OCI-LY1 (cell line): ENCODE data around the gene VEGFA.

ENCODE experiments used
- H2AFZ ChIP-seq: fragments of 200-600 bp; sonication (generic), shearing (Covaris generic); 2 replicates; pipeline ENCODE4 v1.6.0; 2014; ENCODE audit warnings: antibody characterized with exemption, mild to moderate bottlenecking, low read length
- H3F3A ChIP-seq: fragments of 200-600 bp; sonication (generic), shearing (Covaris generic); 2 replicates; pipeline ENCODE4 v1.6.0; 2014; ENCODE audit warnings: mild to moderate bottlenecking, antibody characterized with exemption, low read length, moderate library complexity; ENCODE audit not compliant: insufficient read depth
- H3K27ac ChIP-seq: fragments of 200-600 bp; sonication (generic); 2 replicates; pipeline ENCODE4 v1.5.1; 2014; ENCODE audit warnings: low read length, mixed run types, mild to moderate bottlenecking, low read depth; ENCODE audit not compliant: poor library complexity, severe bottlenecking
- H3K27me3 ChIP-seq: fragments of 200-600 bp; sonication (generic); 2 replicates; pipeline ENCODE4 v1.6.0; 2014; ENCODE audit warnings: antibody characterized with exemption, mild to moderate bottlenecking, low read length, moderate library complexity; ENCODE audit not compliant: insufficient read depth
- H3K36me3 ChIP-seq: fragments of 200-600 bp; sonication (generic); 2 replicates; pipeline ENCODE4 v1.6.1; 2014; ENCODE audit warnings: mild to moderate bottlenecking, antibody characterized with exemption, low read length, moderate library complexity, mixed read lengths; ENCODE audit not compliant: insufficient read depth
- H3K4me1 ChIP-seq: fragments of 200-600 bp; sonication (generic); 2 replicates; pipeline ENCODE4 v1.5.1; 2014; ENCODE audit warnings: mild to moderate bottlenecking, low read length, moderate library complexity; ENCODE audit not compliant: insufficient read depth, severe bottlenecking
- H3K4me2 ChIP-seq: fragments of 200-600 bp; sonication (generic), shearing (Covaris generic); 2 replicates; pipeline ENCODE4 v1.6.1; 2014; ENCODE audit warnings: low read length
- H3K4me3 ChIP-seq: fragments of 200-600 bp; sonication (generic); 2 replicates; pipeline ENCODE4 v1.5.1; 2014; ENCODE audit warnings: low read length, low read depth, mild to moderate bottlenecking, mixed read lengths; ENCODE audit not compliant: poor library complexity, severe bottlenecking
- H3K79me2 ChIP-seq: fragments of 200-600 bp; shearing (Covaris generic); 2 replicates; pipeline ENCODE4 v1.6.1; 2016; ENCODE audit warnings: mixed run types, low read length, mixed read lengths; ENCODE audit not compliant: insufficient read depth
- H3K9ac ChIP-seq: fragments of 200-600 bp; sonication (generic), shearing (Covaris generic); 2 replicates; pipeline ENCODE4 v1.6.1; 2014; ENCODE audit warnings: mild to moderate bottlenecking, low read length, mixed read lengths
- H3K9me2 ChIP-seq: fragments of 200-600 bp; sonication (generic), shearing (Covaris generic); 2 replicates; pipeline ENCODE4 v1.6.1; 2014; ENCODE audit warnings: low read depth, mild to moderate bottlenecking, low read length, mixed read lengths
- H3K9me3 ChIP-seq: fragments of 200-600 bp; shearing (Covaris generic); 2 replicates; pipeline ENCODE4 v1.6.1; 2014; ENCODE audit warnings: low read length, mixed read lengths
- H4K20me1 ChIP-seq: fragments of 200-600 bp; sonication (generic), shearing (Covaris generic); 2 replicates; pipeline ENCODE4 v1.6.0; 2016; ENCODE audit warnings: mild to moderate bottlenecking, low read length; ENCODE audit not compliant: insufficient read depth
- EZH2 ChIP-seq: fragments of 200-600 bp; sonication (generic), shearing (Covaris generic); IDR thresholded peaks from 2 replicates; pipeline ENCODE4 v1.8.0; 2017; ENCODE audit warnings: borderline replicate concordance, mixed run types, mild to moderate bottlenecking, antibody characterized with exemption, low read length, moderate library complexity, mixed read lengths
- TF ChIP-seq, protein P1 (sequence below): fragments of 200-600 bp; sonication (generic), shearing (Covaris generic); IDR thresholded peaks from 2 replicates; pipeline ENCODE4 v1.5.1; 2017; ENCODE audit warnings: mild to moderate bottlenecking, antibody characterized with exemption, low read length, moderate library complexity, mixed read lengths

The VEGFA gene

DNA sequence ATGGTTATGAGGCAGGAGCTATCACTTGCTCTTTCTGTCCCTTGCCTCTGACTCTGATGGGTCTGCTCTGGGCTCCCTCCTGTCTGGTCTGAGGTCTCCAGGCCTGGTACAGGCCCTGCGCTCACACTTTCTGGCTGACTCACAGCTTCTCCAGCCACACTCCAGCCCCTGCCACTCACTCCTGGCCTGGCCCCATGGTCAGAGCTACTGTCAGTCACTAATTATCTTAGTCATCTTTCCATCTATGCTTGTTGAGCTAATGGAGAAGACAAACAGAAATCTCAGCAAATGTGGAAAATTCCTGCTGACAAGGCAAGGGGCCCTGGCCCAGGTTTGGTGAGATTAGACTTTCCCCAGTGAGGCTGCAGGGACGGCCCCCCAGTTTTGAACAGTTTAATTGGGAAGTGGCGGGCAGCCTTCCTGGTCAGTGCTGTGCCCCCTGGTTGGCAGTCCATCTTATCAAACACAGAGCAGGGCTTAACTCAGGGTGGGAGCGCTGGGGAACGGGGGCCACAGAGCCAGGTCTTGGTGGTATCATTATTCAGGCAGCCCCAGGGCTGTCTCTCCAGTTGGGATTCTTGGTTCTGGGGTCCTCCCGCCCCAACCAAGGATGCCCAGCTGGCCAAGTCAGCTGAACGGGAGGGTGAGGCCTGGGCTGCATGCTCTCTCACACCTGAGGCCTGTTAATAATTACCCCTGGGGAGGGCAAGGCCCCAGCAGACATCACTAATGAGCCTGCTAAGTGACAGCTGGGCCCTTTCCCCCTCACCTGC is 63.4 kb downstream of the VEGFA start:
- H3K36me3 ChIP-seq: no peaks in the 10 kb centered on the region
- no peaks in the 10 kb centered on the region; the same call in 1 of the 2 replicates for H3K27me3 ChIP-seq
- no peak overlapping the region for H3K9ac ChIP-seq
- H3K9me2 ChIP-seq: no peaks in the 10 kb centered on the region
- TF ChIP-seq, protein P1, sequence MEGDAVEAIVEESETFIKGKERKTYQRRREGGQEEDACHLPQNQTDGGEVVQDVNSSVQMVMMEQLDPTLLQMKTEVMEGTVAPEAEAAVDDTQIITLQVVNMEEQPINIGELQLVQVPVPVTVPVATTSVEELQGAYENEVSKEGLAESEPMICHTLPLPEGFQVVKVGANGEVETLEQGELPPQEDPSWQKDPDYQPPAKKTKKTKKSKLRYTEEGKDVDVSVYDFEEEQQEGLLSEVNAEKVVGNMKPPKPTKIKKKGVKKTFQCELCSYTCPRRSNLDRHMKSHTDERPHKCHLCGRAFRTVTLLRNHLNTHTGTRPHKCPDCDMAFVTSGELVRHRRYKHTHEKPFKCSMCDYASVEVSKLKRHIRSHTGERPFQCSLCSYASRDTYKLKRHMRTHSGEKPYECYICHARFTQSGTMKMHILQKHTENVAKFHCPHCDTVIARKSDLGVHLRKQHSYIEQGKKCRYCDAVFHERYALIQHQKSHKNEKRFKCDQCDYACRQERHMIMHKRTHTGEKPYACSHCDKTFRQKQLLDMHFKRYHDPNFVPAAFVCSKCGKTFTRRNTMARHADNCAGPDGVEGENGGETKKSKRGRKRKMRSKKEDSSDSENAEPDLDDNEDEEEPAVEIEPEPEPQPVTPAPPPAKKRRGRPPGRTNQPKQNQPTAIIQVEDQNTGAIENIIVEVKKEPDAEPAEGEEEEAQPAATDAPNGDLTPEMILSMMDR: no peak
- no peak for TF ChIP-seq EZH2
- no peaks in the 10 kb centered on the region for H4K20me1 ChIP-seq
- H3F3A ChIP-seq: no peaks in the 10 kb centered on the region
- no peak overlapping the region for H2AFZ ChIP-seq
- no peaks in the 10 kb centered on the region for H3K79me2 ChIP-seq
- H3K27ac ChIP-seq: no peak overlapping the region
- no peak overlapping the region for H3K4me3 ChIP-seq
- no peaks in the 10 kb centered on the region for H3K9me3 ChIP-seq
- no peaks in the 10 kb centered on the region for H3K4me1 ChIP-seq
- no peak overlapping the region for H3K4me2 ChIP-seq

DNA sequence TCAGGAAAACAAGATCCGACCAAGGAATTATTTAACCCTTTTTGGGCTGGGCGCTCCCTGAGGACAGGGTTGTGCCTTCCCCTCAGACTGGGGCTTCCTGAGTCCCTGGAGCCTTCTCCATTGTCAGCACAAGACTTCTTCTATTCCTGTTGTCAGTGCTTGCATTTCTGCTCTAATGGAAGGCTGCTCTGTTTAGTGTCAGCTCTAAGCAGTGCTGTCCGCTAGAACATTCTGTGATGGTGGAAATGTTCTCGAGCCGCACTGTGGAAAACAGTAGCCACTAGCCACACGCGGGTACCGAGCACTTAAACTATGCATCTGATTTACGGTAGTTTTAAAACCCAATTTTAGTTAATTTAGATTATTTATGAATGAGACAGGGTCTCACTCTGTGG is 64.0 kb downstream of the VEGFA start:
- no peaks in the 10 kb centered on the region for H3K36me3 ChIP-seq
- no peaks in the 10 kb centered on the region for H3K4me1 ChIP-seq
- H4K20me1 ChIP-seq: no peaks in the 10 kb centered on the region
- TF ChIP-seq, protein P1: no peak
- no peak for TF ChIP-seq EZH2
- H3K9me2 ChIP-seq: no peaks in the 10 kb centered on the region
- no peak overlapping the region for H3K4me3 ChIP-seq
- H3K79me2 ChIP-seq: no peaks in the 10 kb centered on the region
- H3K27ac ChIP-seq: no peak overlapping the region
- no peaks in the 10 kb centered on the region; the same call in 1 of the 2 replicates for H3K27me3 ChIP-seq
- H3K9me3 ChIP-seq: no peaks in the 10 kb centered on the region
- no peak overlapping the region for H3K4me2 ChIP-seq
- no peak overlapping the region for H3K9ac ChIP-seq
- H3F3A ChIP-seq: no peaks in the 10 kb centered on the region
- no peak overlapping the region for H2AFZ ChIP-seq

DNA sequence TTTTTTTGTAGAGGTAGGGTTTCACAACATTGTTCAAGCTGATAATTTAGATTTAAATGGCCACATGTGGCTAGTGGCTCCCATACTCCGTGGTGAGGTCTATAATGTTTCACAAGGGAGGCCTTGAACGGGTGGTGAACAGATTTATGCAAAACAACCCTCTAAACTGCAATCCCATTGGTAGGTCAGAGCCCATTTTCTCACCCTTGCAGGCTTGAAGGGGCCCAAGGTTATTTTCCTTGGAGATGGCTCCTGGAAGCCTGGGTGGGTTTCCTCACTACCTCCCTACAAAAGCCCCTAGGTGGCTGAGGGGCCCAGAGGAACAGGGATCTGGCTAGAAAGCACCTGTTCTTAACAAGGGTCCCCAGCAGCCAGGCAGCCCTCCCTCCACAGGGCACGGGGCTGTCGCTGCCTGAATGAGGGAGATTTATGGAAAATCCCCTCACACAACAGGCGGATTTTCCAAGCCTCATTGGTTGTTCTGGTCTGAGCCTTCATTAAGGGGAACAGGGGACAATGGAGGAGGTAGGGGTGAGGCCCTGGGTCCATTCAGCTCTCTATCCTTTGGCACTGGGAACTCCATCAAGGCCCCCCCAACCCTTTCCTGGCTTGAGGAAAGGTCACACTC is 64.6 kb downstream of the VEGFA start:
- no peak overlapping the region for H2AFZ ChIP-seq
- H3K4me1 ChIP-seq: no peaks in the 10 kb centered on the region
- no peaks in the 10 kb centered on the region for H3K9me3 ChIP-seq

More for the DNA sequence above, 64.6 kb downstream of the VEGFA start:
- Histone ChIP-seq H3K36me3 (no peaks in the 10 kb centered on the region), H3K4me2 (no peak overlapping the region), H3K9ac (no peak overlapping the region), H4K20me1 (no peaks in the 10 kb centered on the region), H3K79me2 (no peaks in the 10 kb centered on the region), H3K27me3 (no peaks in the 10 kb centered on the region; the same call in 1 of the 2 replicates), H3K27ac (no peak overlapping the region), H3K9me2 (no peaks in the 10 kb centered on the region), H3F3A (no peaks in the 10 kb centered on the region), H3K4me3 (no peak overlapping the region)
- TF ChIP-seq, protein P1: no peak
- TF ChIP-seq EZH2: no peak
